Neural crest cell (in vitro differentiated cells): ENCODE measurements around the gene SEH1L. TPM values are rescaled to one million over a fixed set of nuclear protein-coding genes. Genes with fewer than 3 reads are reported as not detected.
"Not testable (repeated sequence)": the region's sequence is repeated elsewhere in the genome, so short reads cannot be mapped to it uniquely, and the experiment has no call there.

Experiments used
- DNase-seq: peaks from one replicate; pipeline ENCODE4 v3.0.0; 2021; ENCODE audit warnings: low read depth, mixed read lengths, low spot score
- H3K27ac Mint-ChIP-seq: one replicate; pipeline ENCODE4 v1.8.0; 2021; ENCODE audit warnings: mild to moderate bottlenecking, mixed read lengths; ENCODE audit not compliant: unreplicated experiment
- H3K27me3 Mint-ChIP-seq: 2 replicates; pipeline ENCODE4 v1.8.0; 2021; ENCODE audit warnings: low read depth, mild to moderate bottlenecking, mixed read lengths
- H3K36me3 Mint-ChIP-seq: 2 replicates; pipeline ENCODE4 v1.8.0; 2021; ENCODE audit warnings: low read depth, mild to moderate bottlenecking, mixed read lengths
- H3K4me1 Mint-ChIP-seq: 2 replicates; pipeline ENCODE4 v1.8.0; 2021; ENCODE audit warnings: mixed read lengths
- H3K4me3 Mint-ChIP-seq: one replicate; pipeline ENCODE4 v1.8.0; 2021; ENCODE audit warnings: mild to moderate bottlenecking, mixed read lengths
- H3K9me3 Mint-ChIP-seq: 2 replicates; pipeline ENCODE4 v1.8.0; 2021; ENCODE audit warnings: mixed read lengths
- CTCF ChIP-seq: fragments of 200-600 bp; sonication (generic); conservative IDR thresholded peaks from 2 replicates; pipeline ENCODE4 v1.5.0; 2021; ENCODE audit warnings: antibody characterized with exemption, mild to moderate bottlenecking
- long read RNA-seq: library from polyadenylated mRNA; unstranded; transcript quantifications from one replicate; pipeline ENCODE4 v2.0.0, GENCODE V29; 2020
- total RNA-seq: library from RNA; stranded (reverse); gene quantifications from 2 replicates; pipeline ENCODE4 v1.2.1, GENCODE V29; 2021

The SEH1L gene
- total RNA-seq: 64.2 and 74.5 TPM in 2 replicates
- long read RNA-seq, transcript SEH1L-201 (9 exons, 3,494 nt): major isoform, 97 of 128 reads
- long read RNA-seq, partial matches to known transcripts: 8 of 128 reads
- long read RNA-seq, other reads (novel, unspliced or antisense): 19 of 128 reads

- no peak for TF ChIP-seq CTCF
- peak; percentile 98 for DNase-seq
- H3K9me3 Mint-ChIP-seq: no peaks in the 10 kb centered on the region
- peak within 1 kb of the TSS; percentile 98 for H3K27ac Mint-ChIP-seq
- H3K27me3 Mint-ChIP-seq: no peaks in the 10 kb centered on the region
- H3K4me3 Mint-ChIP-seq: peak within 1 kb of the TSS; percentile 92
- H3K4me1 Mint-ChIP-seq: peaks cover 37% of the 10 kb centered on the region
- peaks cover 13% of the 10 kb centered on the region for H3K36me3 Mint-ChIP-seq
These were observed at the start of gene SEH1L for GRCh38 chr18:12947285-12948049. Gene SEH1L, plus strand, starts transcription at chr18:12948011. Its CDS starts 111 bp downstream, at chr18:12948122.

GRCh38 chr18:12901208-12901607, 46.6 kb upstream of the SEH1L start:
- not testable (repeated sequence) for H3K27me3 Mint-ChIP-seq, H3K4me3 Mint-ChIP-seq, H3K4me1 Mint-ChIP-seq, H3K27ac Mint-ChIP-seq, DNase-seq, H3K36me3 Mint-ChIP-seq, H3K9me3 Mint-ChIP-seq

GRCh38 chr18:12904012-12904516, 43.7 kb upstream of the SEH1L start:
- H3K27me3 Mint-ChIP-seq: no peaks in the 10 kb centered on the region

GRCh38 chr18:12906119-12906518, 41.7 kb upstream of the SEH1L start:
- Mint-ChIP-seq H3K27ac (no peak overlapping the region), H3K27me3 (no peaks in the 10 kb centered on the region), H3K4me3 (no peak overlapping the region), H3K9me3 (no peaks in the 10 kb centered on the region), H3K4me1 (no peaks in the 10 kb centered on the region), H3K36me3 (no peaks in the 10 kb centered on the region)
- TF ChIP-seq CTCF: no peak
- DNase-seq: no peak

More at GRCh38 chr18:12904012-12904516, 43.7 kb upstream of the SEH1L start:
- DNase-seq: no peak
- no peak for TF ChIP-seq CTCF
- no peaks in the 10 kb centered on the region for H3K9me3 Mint-ChIP-seq
- H3K4me3 Mint-ChIP-seq: no peak overlapping the region
- no peak overlapping the region for H3K27ac Mint-ChIP-seq
- H3K4me1 Mint-ChIP-seq: no peaks in the 10 kb centered on the region
- no peaks in the 10 kb centered on the region for H3K36me3 Mint-ChIP-seq

- no peaks in the 10 kb centered on the region for H3K4me1 Mint-ChIP-seq
- no peak overlapping the region for H3K4me3 Mint-ChIP-seq
- no peaks in the 10 kb centered on the region for H3K36me3 Mint-ChIP-seq
- no peaks in the 10 kb centered on the region for H3K9me3 Mint-ChIP-seq
- no peaks in the 10 kb centered on the region for H3K27me3 Mint-ChIP-seq
- TF ChIP-seq CTCF: no peak
- DNase-seq: no peak
- H3K27ac Mint-ChIP-seq: no peak overlapping the region
These were observed 41.0 kb upstream of the SEH1L start for GRCh38 chr18:12906773-12907172.
